ENCODE data around the gene TMEM191C.

DNA sequence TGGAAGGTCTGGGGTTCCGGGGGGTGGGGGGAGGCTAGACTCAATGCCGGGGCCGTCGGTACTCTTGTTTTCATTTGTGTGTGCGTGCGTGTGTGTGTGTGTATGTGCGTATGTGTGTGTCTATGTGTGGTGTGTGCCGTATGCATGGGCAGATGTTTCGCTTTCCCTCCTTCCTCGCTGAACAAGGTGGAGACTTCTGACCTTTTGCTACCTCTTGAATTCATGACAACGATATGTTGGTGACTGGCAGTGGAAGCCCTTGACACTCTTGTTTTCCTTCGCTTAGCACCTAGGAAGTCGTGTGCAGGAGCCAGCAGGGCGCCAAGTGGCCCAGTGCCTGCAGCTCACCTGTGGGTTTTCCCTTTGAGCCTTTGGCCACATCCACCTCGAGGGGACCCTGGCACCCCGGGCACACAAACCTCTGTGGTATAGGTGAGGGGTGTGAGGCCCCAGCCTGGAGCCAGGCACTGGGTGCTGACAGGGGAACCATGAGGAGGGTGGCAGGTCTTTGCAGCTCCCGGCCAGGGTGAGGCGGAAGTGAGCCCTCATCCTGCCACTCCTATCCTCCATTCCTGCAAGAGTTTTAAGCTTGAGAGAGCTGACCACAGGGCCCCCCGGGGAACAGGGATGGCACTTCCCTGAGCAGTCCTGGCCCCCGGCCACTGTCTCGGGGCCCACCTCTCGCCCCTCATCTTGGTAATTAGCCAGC is 19.3 kb upstream of the TMEM191C start:
- TF ChIP-seq RFX5 (IDR thresholded peaks at IDR 0.05; ENCODE audit: borderline replicate concordance, low read depth, low read length) (no peak), TAF1 (IDR thresholded peaks at IDR 0.05; ENCODE audit: low read depth, low read length) (no peak)
